Fibroblast of peridontal ligament (primary cell): Measurements from ENCODE around the gene EEF1AKMT2.
"Not testable (repeated sequence)": the region's sequence is repeated elsewhere in the genome, so short reads cannot be mapped to it uniquely, and the experiment has no call there.

Source experiments
- DNase-seq: peaks from one replicate; pipeline ENCODE4 v3.0.0-alpha.2; 2010; ENCODE audit errors: extremely low read depth

Gene EEF1AKMT2

GRCh38 chr10:124755581-124755980 is 36.1 kb downstream of the EEF1AKMT2 start:
- no peak for DNase-seq

DNA sequence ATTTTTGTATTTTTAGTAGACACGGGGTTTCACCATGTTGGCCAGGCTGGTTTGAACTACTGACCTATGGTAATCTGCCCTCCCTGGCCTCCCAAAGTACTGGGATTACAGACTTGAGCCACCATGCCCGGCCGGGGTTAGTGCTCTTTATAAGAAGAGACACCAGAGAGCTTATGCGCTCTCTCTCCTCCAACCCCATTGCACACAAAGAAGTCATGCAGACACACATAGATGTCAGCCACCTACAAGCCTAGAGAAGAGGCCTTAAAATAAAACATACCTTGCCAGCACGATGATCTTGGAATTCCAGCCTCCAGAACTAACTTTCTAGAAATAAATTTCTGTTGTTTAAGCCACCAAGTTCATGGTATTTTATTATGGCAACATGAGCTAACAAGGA is 37.5 kb downstream of the EEF1AKMT2 start:
- DNase-seq, result no peak

DNA sequence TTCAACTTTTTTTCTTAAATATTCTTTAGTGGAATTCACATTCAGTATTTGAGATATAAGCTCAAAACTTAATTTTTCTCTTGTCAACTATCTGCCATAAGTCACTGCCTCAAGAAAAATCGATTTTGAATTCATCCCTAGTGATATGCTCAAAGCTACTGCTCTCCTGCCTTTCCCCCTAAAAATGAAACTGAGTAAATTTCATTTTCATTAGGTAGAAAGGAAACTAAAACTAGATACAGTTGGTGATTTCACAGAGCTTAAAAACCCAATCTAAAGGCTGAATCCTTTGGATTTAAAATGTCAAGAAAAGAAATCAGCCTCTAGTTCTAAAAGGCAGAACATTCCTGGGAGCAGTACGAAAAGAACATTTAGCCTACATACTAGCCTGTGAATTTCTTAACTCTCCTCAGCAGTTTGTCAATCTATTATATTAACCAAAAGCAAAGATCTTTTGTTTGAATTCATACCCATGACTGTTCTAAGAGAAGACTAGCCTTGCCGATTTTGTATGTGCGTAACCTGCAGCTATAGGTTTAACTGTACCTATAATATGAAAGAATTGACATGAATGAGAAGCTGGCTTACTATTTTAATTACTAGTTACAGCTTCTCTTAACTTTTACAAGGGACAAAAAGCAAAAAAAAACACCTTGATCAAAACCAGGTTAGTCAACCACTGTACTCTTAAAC is 42.6 kb downstream of the EEF1AKMT2 start:
- DNase-seq, result no peak

- DNase-seq, result no peak
These were observed 43.5 kb downstream of the EEF1AKMT2 start for GRCh38 chr10:124748166-124748565.

GRCh38 chr10:124747745-124748144 is 43.9 kb downstream of the EEF1AKMT2 start:
- DNase-seq, result no peak

- no peak for DNase-seq
These were observed 44.7 kb downstream of the EEF1AKMT2 start for GRCh38 chr10:124746992-124747391.

- not testable (repeated sequence) for DNase-seq
These were observed 45.2 kb downstream of the EEF1AKMT2 start for GRCh38 chr10:124746447-124746846.

GRCh38 chr10:124745673-124746072 is 46.0 kb downstream of the EEF1AKMT2 start:
- peak; percentile 54 for DNase-seq

DNA sequence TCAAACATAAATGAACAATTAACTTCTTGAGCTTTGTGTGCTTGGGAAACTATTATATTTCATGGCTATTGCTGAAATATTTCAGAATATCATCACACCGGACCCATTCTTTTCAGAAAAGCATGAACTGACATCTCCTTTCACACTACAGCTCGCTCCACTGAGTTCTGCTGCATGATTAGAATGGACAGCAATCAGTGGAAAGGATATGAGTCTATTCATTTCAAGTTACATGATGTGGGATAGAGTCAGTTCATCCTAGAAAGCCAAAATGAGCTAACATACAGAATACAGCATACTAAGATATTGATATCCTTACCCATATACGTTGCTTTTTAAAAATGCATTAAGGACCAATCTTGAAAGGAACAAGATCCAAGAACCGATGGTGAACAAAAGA is 46.4 kb downstream of the EEF1AKMT2 start:
- DNase-seq, result no peak

GRCh38 chr10:124744102-124745050 is 47.3 kb downstream of the EEF1AKMT2 start, which contains the start of gene FAM53B:
TSS of gene FAM53B (minus strand) at chr10:124744378. CDS start at chr10:124706713, 37,665 bp downstream.
- DNase-seq, result peak; percentile 74

DNA sequence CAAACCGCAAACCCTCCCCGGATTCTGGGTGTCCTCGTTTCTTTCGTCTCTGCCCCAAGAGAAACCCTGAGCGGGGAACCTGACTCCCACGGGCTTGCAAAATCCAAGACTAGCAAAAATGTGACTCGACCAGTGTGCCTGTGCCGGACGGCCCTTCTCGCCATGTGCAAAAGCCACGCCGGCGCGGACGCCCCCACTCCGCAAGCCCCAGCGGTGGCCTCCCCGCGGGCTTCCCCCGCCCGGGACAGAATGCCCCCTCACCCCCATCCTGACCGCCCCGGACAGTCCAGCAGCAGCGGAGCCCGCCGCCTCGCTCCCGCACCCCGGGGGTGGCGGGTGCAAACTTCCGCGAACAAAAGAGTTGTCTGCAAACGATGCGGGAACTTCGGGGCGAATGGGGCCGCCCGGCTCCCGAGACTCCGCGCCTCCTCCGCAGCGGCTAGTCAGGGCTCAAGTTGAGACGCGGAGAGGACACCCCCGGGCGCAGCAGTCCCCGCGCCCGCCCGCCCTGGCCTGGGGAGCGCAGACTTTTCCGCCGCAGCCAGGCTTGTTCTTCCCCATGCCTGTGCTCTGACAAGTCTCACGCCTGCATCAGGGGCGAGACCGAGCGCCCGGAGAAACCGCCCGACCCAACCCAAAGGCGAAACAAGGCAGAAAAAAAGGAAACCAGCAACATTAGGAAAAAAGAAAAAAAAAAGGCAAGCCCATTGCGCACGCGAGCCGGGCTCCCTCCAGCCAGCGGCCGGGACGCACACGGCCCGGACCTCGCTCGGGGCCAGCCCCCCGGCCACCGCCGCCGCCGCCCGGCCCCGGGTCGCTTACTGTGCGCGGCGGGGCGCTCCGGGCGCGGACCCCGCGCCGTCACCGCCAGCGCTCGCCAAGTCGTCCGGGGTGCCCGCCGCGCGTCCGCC is 48.2 kb downstream of the EEF1AKMT2 start:
- DNase-seq, result peak; percentile 30

DNA sequence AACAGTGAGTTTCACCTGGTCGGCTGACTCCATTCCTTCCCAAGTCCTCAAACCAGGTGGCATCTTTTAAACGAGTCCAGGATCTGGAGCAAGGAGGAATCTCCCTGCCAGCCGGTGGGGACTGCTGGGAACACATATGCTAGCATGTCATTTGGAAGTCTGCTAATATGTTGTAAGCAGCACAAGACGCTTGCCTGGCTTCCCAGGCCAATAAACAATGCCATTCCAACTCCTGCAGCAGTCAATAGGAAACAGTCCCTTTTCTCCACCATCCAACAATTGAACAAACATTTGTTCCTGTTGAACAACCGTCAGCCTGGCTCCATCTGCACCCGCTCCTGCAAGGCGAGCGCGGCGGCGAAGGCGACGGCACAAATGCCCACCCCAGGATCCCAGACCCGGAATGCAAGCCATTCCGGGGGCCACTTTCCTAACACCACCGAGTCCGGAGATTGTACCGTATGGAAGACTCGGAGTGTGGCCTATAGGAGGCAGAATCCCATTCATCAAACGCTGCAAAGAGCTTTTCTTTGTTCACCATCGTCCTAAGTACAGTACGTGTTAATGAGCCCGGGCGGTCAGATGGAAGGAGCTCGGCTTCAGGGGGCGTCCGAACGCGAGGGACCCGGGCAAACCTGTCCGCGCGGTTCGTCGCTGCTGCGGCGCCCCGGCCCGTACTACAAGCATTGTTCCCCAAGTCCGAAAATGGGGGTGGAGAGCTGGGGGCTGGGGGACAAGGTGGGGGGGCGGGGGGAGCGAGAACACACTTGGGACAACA is 49.1 kb downstream of the EEF1AKMT2 start:
- DNase-seq, result peak; percentile 25

GRCh38 chr10:124741922-124742412 is 49.7 kb downstream of the EEF1AKMT2 start:
- DNase-seq, result no peak

DNA sequence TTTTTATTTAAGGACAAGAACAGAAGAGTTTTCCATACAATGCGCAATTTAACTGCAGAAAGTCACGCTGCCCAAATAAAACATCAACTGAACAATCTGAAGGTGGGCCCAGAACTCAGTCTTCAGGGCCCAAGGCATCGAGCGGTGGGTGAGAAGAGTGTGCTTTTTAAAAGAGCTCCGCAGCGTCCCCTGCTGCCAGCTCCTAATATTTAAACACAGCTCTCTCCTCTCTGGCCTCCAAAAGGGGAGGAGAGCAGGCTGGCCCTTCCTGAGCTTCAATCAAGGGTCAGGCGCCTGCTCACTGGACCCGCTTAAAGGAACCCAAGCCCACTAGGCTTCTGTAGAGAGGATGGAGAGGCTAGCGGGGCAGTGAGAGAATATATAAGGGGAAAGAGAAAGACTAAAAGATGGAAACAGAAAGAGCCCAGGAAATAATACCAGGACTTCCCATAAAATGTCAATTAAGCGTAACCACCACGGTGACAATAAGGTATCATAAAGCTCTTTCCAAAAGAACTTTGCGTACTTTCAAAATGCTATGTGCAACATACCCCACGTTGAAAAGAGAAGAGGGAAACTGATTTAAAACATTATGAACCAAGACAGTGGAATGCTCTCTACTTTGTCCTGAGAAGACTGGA is 50.3 kb downstream of the EEF1AKMT2 start:
- DNase-seq, result peak; percentile 76

DNA sequence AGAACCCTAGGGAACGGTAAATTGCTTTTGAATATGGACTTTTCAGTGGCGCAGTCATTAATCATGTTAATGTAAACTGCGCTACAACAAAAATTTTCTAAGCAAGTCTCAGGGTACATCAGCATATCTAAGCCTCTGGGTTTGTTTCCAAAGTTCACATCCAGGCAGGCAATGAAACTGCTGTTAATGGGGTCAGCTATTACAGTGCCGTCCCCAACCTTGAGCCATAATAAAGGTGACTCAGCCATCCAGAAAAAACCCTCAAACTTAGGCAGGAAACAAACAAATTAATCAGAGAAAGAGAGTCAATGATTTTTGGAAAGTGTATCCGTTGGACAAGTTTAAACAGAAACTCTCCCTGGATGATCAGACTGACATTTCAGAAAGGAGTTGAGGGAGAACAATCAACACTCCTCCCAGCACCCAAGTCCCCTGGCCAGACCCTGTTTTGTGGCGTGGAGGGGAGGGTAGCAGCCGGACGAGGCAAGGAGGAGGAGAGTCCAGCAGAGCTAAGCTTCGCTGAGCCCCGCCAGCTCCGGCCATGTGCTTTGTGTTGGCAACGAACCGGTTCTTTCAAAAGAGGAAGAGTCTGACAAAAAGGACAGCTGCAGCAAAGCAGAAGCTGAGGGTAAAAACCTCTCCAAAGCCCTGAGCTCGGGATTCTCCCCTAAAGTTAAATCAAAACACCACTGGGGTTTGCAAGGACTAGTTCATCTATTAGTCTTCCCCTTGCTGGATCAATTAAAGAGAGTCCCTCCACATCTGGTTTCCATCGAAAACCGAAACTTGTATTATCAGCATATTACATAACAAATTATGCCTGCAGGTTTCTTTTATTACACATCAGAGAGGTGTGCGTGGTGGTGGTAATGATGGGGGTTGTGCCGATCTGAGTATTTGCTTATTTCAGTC is 51.1 kb downstream of the EEF1AKMT2 start:
- DNase-seq, result peak; percentile 41

DNA sequence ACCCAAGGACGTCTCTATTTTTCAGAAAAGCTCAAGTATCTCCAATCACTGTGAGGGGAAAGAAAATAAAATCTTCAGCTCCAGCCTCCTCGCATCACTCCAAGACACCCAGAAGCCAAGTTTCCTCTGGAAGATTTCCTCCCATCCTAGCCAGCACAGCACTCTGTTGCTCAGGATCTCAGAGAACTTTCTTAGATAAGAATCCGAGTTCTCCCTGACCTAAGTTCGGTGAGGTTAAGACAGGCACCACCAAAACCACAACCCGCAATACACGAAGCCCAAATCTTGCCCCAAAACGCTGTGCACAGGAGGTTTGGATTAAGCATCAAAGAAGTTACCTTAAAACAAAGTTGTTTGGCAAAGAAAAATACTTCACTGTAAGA is 51.7 kb downstream of the EEF1AKMT2 start:
- DNase-seq, result no peak

- no peak for DNase-seq
These were observed 52.4 kb downstream of the EEF1AKMT2 start for GRCh38 chr10:124739119-124739921.

DNA sequence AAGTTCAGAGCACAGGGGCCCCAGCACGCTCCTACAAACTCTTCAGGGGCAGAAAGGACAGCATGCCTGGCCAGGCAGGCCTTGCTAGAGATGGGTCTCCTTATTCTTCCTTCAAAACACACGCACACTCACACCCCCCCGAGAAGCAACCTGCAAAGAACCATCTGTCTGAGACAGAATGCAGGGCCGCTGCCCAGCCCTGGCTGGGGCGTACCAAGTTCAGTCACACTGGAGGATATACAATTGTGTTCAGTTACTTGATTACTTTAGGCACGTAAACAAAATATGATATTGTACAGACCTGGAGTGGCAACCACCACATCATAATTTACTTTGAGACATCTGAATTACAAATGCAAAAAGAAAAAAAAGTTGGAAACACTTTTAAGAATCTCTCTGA is 53.2 kb downstream of the EEF1AKMT2 start:
- no peak for DNase-seq
